ENCODE measurements around the gene OSBPL2. TPM values are rescaled to one million over a fixed set of nuclear protein-coding genes. Genes with fewer than 3 reads are reported as not detected.
A peak's percentile ranks its signal among the peaks of the same experiment; 100 is the strongest.

OSBPL2 gene
- total RNA-seq, 2 experiments from 2014 or later: 23.6 to 24.7 TPM

DNA sequence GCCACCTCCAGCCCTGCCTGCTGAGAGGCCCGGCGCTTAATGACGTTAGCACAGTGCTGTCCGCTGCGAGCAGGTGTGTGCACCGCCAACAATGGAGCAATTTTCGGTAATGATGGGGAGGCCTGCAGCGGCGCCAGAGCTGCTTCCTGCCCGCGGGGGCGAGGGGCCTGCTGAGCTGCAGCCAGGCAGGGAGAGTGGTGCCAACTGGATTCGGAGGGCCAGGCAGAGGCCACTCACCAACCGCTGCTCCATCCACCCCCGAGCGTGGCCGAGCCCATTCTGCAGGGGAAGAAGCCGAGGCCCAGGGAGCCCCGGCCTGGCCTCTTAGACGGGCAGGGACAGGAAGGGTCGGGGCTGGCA, 27.8 kb upstream of the OSBPL2 start:
- Mint-ChIP-seq H3K4me1 (ENCODE audit: low read depth) (no peaks in the 10 kb centered on the region), H3K27me3 (ENCODE audit: low read depth) (peaks cover 12% of the 10 kb centered on the region), H3K4me3 (no peak overlapping the region), H3K36me3 (ENCODE audit: low read depth) (no peaks in the 10 kb centered on the region), H3K27ac (no peak overlapping the region), H3K9me3 (no peaks in the 10 kb centered on the region)
- CTCF ChIA-PET: no interaction called here
- no peak for DNase-seq
- intact Hi-C loops (cut with micrococcal nuclease): no loop called here

- Mint-ChIP-seq H3K9me3 (no peaks in the 10 kb centered on the region), H3K27ac (no peak overlapping the region), H3K36me3 (ENCODE audit: low read depth) (no peaks in the 10 kb centered on the region), H3K4me3 (no peak overlapping the region), H3K4me1 (ENCODE audit: low read depth) (no peaks in the 10 kb centered on the region), H3K27me3 (ENCODE audit: low read depth) (peaks cover 12% of the 10 kb centered on the region)
- no peak for DNase-seq
- intact Hi-C loops (cut with micrococcal nuclease): no loop called here
- CTCF ChIA-PET: no interaction called here
Observed at GRCh38 chr20:62211216-62211615, 27.1 kb upstream of the OSBPL2 start.

DNA sequence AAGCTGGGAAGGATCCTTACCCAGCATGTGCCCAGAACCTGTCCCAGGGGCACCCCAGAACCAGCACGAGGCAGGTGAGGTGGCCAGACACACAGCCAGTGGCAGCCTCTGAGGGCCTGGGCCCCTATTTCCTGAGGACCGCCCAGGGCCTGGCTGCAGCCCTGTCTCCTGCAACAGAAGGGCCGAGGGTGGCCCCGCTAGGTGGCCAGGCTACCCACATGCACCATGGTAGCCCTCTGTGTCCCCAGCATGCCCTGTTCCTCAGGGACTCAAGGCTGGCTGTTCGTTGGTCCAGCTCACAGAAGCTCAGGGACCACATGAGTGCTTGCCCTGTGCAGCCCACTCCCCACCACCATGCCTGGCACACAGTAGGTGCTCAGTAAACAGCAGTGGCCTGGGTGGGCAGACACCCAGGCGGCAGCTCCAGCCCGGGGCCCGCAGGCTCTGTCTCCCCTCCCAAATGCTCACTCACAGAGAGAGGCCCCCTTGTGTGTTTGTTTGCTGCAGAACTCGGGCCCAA, 26.5 kb upstream of the OSBPL2 start:
- Mint-ChIP-seq H3K9me3 (no peaks in the 10 kb centered on the region), H3K27me3 (ENCODE audit: low read depth) (peaks cover 12% of the 10 kb centered on the region), H3K4me3 (no peak overlapping the region), H3K4me1 (ENCODE audit: low read depth) (no peaks in the 10 kb centered on the region), H3K27ac (no peak overlapping the region), H3K36me3 (ENCODE audit: low read depth) (no peaks in the 10 kb centered on the region)
- no peak for DNase-seq
- CTCF ChIA-PET: no interaction called here
- intact Hi-C loops (cut with micrococcal nuclease): no loop called here

- intact Hi-C loops (cut with micrococcal nuclease): no loop called here
- Mint-ChIP-seq H3K36me3 (ENCODE audit: low read depth) (no peaks in the 10 kb centered on the region), H3K9me3 (no peaks in the 10 kb centered on the region), H3K4me3 (no peak overlapping the region), H3K4me1 (ENCODE audit: low read depth) (no peaks in the 10 kb centered on the region), H3K27ac (no peak overlapping the region), H3K27me3 (ENCODE audit: low read depth) (peaks cover 16% of the 10 kb centered on the region)
- no peak for DNase-seq
- CTCF ChIA-PET: no interaction called here
Observed at GRCh38 chr20:62212299-62212698, 26.0 kb upstream of the OSBPL2 start.

GRCh38 chr20:62214067-62214466, 24.3 kb upstream of the OSBPL2 start:
- Mint-ChIP-seq H3K27me3 (ENCODE audit: low read depth) (peaks cover 26% of the 10 kb centered on the region), H3K4me3 (no peak overlapping the region), H3K4me1 (ENCODE audit: low read depth) (no peaks in the 10 kb centered on the region), H3K27ac (no peak overlapping the region), H3K9me3 (no peaks in the 10 kb centered on the region), H3K36me3 (ENCODE audit: low read depth) (no peaks in the 10 kb centered on the region)
- no peak for DNase-seq
- CTCF ChIA-PET: no interaction called here
- intact Hi-C loops (cut with micrococcal nuclease): no loop called here

DNA sequence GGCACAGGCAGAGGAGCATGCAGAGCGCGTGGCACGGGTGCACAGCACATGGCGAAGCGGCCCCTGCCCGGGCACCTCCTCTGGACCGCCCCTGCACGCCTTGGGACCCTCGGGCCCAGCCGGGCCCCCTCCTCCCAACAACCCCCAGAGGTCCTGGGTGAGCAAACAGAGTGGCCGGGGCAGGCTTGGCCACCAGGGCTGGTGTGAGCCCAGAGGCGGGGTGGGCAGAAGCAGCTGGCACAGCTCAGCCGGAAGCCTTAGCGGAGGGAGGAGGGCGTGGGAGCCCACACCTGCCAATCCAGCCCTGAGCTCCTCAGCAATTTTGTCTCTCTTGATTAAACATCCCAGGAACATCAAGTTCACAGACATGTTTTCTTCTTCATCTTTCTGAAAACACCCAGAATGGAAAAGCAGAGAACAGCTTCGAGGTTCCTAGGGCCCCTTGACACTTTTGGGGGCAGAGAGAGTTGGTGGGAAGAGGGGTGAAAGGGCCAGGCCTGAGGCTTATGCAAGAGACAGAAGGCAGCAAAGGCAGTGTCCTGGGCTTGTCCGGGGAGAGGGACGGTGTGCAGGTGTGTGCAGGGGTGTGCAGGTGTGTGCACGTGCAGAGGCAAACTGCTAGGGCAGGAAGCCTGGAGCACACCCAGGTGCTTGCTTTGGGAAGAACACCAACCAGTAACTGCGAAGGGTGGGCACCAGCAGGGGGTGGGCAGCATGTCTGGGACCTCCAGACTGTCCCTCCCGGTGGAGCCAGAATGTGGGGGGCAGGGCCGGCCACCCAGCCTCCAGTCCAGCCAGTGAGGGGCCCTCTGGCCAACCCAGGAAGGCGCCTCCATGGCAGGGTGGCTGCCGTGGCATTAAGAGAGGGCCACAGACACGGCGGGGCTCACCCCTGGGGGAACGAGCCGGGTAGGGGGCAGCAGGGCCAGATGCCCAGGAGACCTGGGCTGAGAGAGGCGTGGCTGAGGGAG, 23.0 kb upstream of the OSBPL2 start:
- CTCF ChIA-PET: no interaction called here
- intact Hi-C loops (cut with micrococcal nuclease): no loop called here
- Mint-ChIP-seq H3K27me3 (ENCODE audit: low read depth) (peaks cover 28% of the 10 kb centered on the region), H3K4me1 (ENCODE audit: low read depth) (no peaks in the 10 kb centered on the region), H3K4me3 (no peak overlapping the region), H3K36me3 (ENCODE audit: low read depth) (no peaks in the 10 kb centered on the region), H3K9me3 (no peaks in the 10 kb centered on the region), H3K27ac (no peak overlapping the region)
- no peak for DNase-seq

DNA sequence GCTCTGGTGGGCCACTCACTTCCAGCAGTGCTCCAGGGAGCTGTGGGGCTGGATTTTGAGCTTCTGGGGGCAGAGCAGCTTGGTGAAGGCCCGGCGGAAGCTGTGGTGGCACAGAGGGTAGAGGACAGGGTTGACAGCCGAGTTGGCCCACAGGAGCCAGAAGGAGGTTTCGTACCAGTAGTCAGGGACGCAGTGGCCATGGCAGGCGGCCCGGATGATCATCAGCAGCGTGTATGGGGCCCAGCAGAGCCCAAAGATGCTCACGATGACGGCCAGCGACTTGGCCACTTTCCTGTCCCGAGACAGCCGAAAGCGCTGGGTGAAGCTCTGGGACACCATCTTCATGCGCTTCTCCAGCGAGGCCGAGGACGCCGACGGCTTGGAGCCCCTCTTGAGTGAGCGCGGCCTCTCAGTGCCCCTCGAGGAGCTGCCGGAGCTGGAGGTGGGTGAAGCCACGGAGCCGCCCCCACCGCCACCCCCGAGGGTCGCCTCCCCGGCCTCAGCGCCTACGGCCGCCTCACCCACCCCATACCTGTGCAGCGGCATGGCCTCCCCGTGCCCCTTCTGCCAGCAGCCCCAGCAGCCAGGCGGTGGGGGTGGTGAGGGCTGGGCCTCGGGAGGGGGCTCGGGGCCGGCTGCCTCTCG, 22.2 kb upstream of the OSBPL2 start:
- CTCF ChIA-PET: no interaction called here
- H3K4me3 Mint-ChIP-seq: no peak overlapping the region
- DNase-seq: no peak
- peaks cover 34% of the 10 kb centered on the region for H3K27me3 Mint-ChIP-seq (ENCODE audit: low read depth)
- no peaks in the 10 kb centered on the region for H3K9me3 Mint-ChIP-seq
- intact Hi-C loops (cut with micrococcal nuclease): no loop called here
- no peak overlapping the region for H3K27ac Mint-ChIP-seq
- peaks cover 2% of the 10 kb centered on the region for H3K4me1 Mint-ChIP-seq (ENCODE audit: low read depth)
- no peaks in the 10 kb centered on the region for H3K36me3 Mint-ChIP-seq (ENCODE audit: low read depth)

- intact Hi-C loops (cut with micrococcal nuclease): no loop called here
- H3K36me3 Mint-ChIP-seq (ENCODE audit: low read depth): no peaks in the 10 kb centered on the region
- H3K27ac Mint-ChIP-seq: no peak overlapping the region
- H3K4me3 Mint-ChIP-seq: no peak overlapping the region
- peaks cover 42% of the 10 kb centered on the region for H3K27me3 Mint-ChIP-seq (ENCODE audit: low read depth)
- H3K4me1 Mint-ChIP-seq (ENCODE audit: low read depth): peaks cover 2% of the 10 kb centered on the region
- no peak for DNase-seq
- no peaks in the 10 kb centered on the region for H3K9me3 Mint-ChIP-seq
- CTCF ChIA-PET: no interaction called here
Observed at GRCh38 chr20:62216636-62217566, 21.4 kb upstream of the OSBPL2 start.

GRCh38 chr20:62217913-62218773, 20.2 kb upstream of the OSBPL2 start:
- intact Hi-C loops (cut with micrococcal nuclease): no loop called here
- Mint-ChIP-seq H3K27me3 (ENCODE audit: low read depth) (peaks cover 45% of the 10 kb centered on the region), H3K4me3 (no peak overlapping the region), H3K36me3 (ENCODE audit: low read depth) (no peaks in the 10 kb centered on the region), H3K4me1 (ENCODE audit: low read depth) (peaks cover 2% of the 10 kb centered on the region), H3K27ac (no peak overlapping the region), H3K9me3 (no peaks in the 10 kb centered on the region)
- CTCF ChIA-PET: no interaction called here
- DNase-seq: no peak

DNA sequence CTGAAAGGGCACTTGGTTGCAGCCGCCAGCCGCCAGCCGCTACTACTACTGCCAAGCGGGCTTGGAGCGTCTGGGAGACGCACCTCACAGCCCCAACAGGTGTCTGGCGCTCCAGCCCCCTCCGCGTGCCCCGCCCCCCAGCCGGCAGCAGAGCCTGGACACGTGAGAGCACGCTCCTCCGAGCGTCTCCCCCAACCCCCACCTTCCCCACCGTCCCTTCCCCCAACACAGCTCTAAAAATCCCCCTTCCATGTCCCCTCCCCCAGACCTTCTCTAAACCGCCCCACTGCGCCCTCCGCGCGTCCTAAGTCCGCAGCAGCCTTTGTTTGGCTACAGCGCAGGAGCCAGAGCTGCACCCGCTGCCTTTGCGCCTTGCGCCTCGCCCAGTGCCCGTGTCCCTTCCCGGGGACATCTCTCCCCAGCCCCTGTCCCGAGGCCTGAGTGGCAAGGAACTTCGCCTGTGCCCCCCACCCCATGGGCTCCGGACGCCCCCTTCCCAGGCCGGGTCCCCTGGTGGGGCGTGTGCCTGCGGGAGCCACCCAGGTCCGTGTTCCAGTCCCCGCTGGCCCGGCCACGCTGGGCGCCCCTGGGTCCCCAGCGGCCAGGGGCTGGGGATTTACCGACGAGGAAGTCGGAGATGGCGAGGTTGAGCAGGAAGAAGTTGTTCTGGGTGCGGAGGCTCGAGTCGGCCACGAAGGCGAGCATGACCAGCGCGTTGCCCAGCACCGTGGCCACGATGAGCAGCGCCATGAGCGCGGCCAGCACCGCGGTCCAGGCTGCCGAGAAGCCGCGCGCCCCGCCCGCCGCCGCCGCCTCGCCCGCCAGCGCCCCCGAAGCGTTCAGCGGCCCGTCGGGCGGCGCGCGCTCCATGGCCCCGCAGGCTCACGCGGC, 19.0 kb upstream of the OSBPL2 start:
- CTCF ChIA-PET: no interaction called here
- Mint-ChIP-seq H3K27me3 (ENCODE audit: low read depth) (peaks cover 49% of the 10 kb centered on the region), H3K36me3 (ENCODE audit: low read depth) (no peaks in the 10 kb centered on the region), H3K27ac (no peak overlapping the region), H3K4me1 (ENCODE audit: low read depth) (peaks cover 2% of the 10 kb centered on the region), H3K9me3 (no peaks in the 10 kb centered on the region), H3K4me3 (peak overlapping the region; percentile 9)
- intact Hi-C loops (cut with micrococcal nuclease): no loop called here
- no peak for DNase-seq
